Cerebellar nuclear complex (tissue), 1 donor: ENCODE data around the gene EFCAB6.

Experiments used
- DNase-seq, 2 experiments: peaks; one replicate each; lab custom pipeline; 2025; lab: John Stamatoyannopoulos, UW

EFCAB6 gene

DNA sequence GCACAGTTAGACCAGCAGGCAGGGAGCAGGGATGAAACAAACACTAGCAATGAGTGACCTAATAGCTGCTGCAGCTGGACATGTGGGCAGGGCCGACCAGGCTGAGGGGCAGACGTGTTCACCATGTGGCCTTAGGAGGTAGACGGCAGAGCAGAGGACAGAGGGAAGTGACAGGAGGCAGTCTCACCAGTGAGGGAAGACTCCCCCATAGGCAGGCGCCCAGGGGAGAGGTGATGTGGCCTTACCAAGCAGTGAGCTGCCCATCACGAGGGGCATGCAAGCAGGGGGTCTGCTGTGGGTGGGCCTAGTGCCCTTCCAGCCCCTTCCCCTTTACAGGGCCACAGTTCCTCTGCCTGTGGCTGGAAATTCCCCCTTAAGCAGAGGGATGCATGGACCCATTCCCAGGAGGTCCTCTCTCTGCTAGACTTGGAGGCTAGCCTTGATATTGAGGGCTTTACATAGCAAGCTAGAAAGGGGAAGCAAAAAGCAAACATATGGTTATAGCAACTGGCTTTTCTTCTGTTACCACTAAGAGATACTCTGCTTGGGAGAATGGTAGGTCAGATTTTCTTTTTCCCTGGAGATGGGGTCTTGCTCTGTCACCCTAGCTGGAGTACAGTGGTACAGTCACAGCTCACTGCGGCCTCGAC, 332.7 kb downstream of the EFCAB6 start:
- DNase-seq = no peak
